Measurements from ENCODE around the gene CLDN20. TPM values are rescaled to one million over a fixed set of nuclear protein-coding genes. Genes with fewer than 3 reads are reported as not detected.

The CLDN20 gene
- total and polyA plus RNA-seq, 7 donors = not detected

DNA sequence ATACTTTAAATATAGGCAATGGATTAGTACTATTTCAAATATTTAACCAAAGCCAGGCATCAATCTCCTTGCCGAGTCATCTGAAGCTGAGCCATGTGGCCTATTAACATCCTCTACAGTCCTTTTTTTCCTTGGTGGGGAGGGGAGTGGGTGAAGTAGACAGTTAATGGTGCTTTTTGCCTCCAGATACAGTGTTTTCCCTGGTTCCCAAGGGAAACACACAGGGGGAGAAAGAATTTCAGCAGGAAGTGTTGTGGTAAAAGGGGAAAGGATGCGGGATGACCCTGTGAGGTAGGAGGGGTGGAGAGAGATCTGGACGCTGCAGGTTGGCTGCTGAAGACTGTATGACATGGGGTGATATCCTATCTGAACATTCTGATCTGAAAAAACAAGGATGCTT is 9.6 kb downstream of the CLDN20 start:
- DNase-seq = no peak
- WGBS, 2 donors = 62 to 76% methylated on average over 3 of the region's 3 CpGs
- H3K27me3 ChIP-seq = no peaks in the 10 kb centered on the region
- no peaks in the 10 kb centered on the region for H3K36me3 ChIP-seq
- peak overlapping the region; percentile 55 to 81 (median 70) for H3K27ac ChIP-seq
- TF ChIP-seq, protein P1, sequence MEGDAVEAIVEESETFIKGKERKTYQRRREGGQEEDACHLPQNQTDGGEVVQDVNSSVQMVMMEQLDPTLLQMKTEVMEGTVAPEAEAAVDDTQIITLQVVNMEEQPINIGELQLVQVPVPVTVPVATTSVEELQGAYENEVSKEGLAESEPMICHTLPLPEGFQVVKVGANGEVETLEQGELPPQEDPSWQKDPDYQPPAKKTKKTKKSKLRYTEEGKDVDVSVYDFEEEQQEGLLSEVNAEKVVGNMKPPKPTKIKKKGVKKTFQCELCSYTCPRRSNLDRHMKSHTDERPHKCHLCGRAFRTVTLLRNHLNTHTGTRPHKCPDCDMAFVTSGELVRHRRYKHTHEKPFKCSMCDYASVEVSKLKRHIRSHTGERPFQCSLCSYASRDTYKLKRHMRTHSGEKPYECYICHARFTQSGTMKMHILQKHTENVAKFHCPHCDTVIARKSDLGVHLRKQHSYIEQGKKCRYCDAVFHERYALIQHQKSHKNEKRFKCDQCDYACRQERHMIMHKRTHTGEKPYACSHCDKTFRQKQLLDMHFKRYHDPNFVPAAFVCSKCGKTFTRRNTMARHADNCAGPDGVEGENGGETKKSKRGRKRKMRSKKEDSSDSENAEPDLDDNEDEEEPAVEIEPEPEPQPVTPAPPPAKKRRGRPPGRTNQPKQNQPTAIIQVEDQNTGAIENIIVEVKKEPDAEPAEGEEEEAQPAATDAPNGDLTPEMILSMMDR (IDR thresholded peaks at IDR 0.05) = no peak
- TF ChIP-seq EP300 (IDR thresholded peaks at IDR 0.05) (no peak), POLR2A (IDR thresholded peaks at IDR 0.05) (no peak), POLR2AphosphoS5 (IDR thresholded peaks at IDR 0.05) (peak in 1 of 4 donors; percentile 12)
- intact Hi-C loops (cut with DNase I) = no loop called here
- peaks cover 0 to 60% (median 51%) of the 10 kb centered on the region in 4 donors for H3K4me1 ChIP-seq
- no peaks in the 10 kb centered on the region for H3K9me3 ChIP-seq
- H3K4me3 ChIP-seq = no peak overlapping the region

DNA sequence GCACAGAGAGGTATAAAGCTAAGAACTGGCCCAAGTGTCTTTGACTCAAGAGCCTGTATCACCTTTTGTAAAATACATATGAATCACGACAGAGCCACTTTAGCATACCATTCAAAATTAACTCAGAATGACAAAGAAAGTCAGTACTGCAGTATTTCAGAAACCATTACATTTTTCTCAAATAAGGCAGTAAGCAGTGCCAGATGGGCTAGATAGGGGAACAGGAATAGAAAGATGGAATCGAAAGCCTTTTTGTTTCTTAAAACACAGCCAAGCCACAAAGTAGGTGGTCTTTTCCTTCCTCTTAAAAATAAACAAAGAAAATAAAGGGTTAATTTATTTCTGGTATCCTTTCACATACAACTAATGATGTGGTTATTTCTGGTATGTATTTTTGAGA is 10.3 kb downstream of the CLDN20 start:
- no peak overlapping the region for H3K4me3 ChIP-seq
- peaks cover 0 to 60% (median 51%) of the 10 kb centered on the region in 4 donors for H3K4me1 ChIP-seq
- WGBS, 2 donors = 57 to 72% methylated on average over 2 of the region's 2 CpGs
- intact Hi-C loops (cut with DNase I) = no loop called here
- no peak for DNase-seq
- no peaks in the 10 kb centered on the region for H3K36me3 ChIP-seq
- TF ChIP-seq POLR2AphosphoS5 (IDR thresholded peaks at IDR 0.05) (no peak), POLR2A (IDR thresholded peaks at IDR 0.05) (no peak), EP300 (IDR thresholded peaks at IDR 0.05) (no peak)
- TF ChIP-seq, protein P1 (IDR thresholded peaks at IDR 0.05) = no peak
- peak overlapping the region; percentile 55 to 81 (median 70) for H3K27ac ChIP-seq
- H3K27me3 ChIP-seq = no peaks in the 10 kb centered on the region
- no peaks in the 10 kb centered on the region for H3K9me3 ChIP-seq

DNA sequence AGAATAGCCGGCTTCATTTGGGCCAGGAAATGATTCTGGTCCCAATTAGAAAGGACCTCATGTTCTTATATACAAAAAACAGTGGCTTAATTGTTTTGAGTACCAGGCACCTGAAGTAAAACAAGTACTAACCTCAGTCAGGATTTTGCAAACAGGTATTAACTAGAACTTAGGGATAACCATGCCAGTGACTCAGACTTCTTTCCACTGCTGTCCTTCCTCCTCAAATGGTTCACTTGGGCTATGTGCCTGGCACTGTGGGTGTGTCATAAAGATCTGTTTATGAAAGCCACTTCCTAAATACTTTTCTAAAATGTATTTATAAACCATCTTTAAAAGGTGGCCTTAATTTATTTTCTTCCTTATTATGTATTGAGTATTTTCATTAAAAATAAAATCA is 10.7 kb downstream of the CLDN20 start:
- no peak overlapping the region for H3K4me3 ChIP-seq
- intact Hi-C loops (cut with DNase I) = no loop called here
- TF ChIP-seq EP300 (IDR thresholded peaks at IDR 0.05) = no peak
- no peak for TF ChIP-seq POLR2AphosphoS5 (IDR thresholded peaks at IDR 0.05)
- peak overlapping the region; percentile 55 to 81 (median 70) for H3K27ac ChIP-seq
- WGBS, 2 donors = 87 to 88% methylated on average over 1 of the region's 1 CpG
- peaks cover 0 to 60% (median 51%) of the 10 kb centered on the region in 4 donors for H3K4me1 ChIP-seq
- no peak for DNase-seq
- no peaks in the 10 kb centered on the region for H3K36me3 ChIP-seq
- H3K27me3 ChIP-seq = no peaks in the 10 kb centered on the region
- no peaks in the 10 kb centered on the region for H3K9me3 ChIP-seq

DNA sequence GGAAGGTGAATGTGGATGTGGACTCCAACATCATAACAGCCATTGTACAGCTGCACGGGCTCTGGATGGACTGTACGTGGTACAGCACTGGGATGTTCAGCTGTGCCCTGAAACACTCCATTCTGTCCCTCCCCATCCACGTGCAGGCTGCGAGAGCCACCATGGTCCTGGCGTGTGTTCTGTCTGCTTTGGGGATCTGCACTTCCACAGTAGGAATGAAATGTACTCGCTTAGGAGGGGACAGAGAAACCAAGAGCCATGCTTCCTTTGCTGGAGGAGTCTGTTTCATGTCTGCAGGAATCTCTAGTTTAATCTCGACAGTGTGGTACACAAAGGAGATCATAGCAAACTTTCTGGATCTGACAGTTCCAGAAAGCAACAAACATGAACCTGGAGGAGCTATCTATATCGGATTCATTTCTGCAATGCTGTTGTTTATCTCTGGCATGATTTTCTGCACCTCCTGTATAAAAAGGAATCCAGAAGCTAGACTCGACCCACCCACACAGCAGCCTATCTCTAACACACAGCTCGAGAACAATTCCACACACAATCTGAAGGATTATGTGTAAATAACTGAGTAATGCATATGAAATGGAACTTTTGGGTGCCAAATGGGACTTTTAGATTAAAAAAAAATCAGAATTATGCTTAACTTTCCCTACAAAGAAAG is 12.1 kb downstream of the CLDN20 start:
- no peak overlapping the region for H3K4me3 ChIP-seq
- H3K27ac ChIP-seq = peak overlapping the region; percentile 47 to 81 (median 66)
- no peak for DNase-seq
- H3K27me3 ChIP-seq = no peaks in the 10 kb centered on the region
- no peaks in the 10 kb centered on the region for H3K9me3 ChIP-seq
- TF ChIP-seq, protein P1 (IDR thresholded peaks at IDR 0.05) = no peak
- TF ChIP-seq POLR2A (IDR thresholded peaks at IDR 0.05) (no peak), EP300 (IDR thresholded peaks at IDR 0.05) (no peak), POLR2AphosphoS5 (IDR thresholded peaks at IDR 0.05) (peak; percentile 6 to 68 (median 44))
- H3K4me1 ChIP-seq = peaks cover 0 to 60% (median 51%) of the 10 kb centered on the region in 4 donors
- intact Hi-C loops (cut with DNase I) = loop anchor here (5.0 kb wide), 1 partner anchor 36 kb away; the partner anchor contains the start of gene TFB1M
- WGBS, 2 donors = 81 to 89% methylated on average over 10 of the region's 10 CpGs
- peaks cover 0 to 4% (median 0%) of the 10 kb centered on the region in 4 donors for H3K36me3 ChIP-seq

DNA sequence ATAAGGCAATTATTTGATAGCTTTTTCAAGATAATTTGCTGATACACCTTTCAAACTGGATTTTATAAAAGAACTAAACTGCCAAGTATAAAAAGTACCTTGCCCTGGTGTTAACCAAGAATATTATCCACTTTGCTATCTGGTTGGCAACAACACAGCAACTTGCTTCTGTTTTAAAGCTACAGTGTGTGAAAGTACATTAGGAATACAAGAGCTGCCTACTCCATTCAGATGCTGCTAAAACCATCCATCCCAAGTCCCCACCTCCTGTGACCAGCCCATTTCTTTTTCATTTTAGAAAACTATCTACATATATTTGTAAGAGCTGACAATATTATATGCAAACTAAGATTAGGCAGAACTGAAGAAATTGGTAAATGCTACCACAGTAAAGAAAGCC is 12.8 kb downstream of the CLDN20 start:
- Histone ChIP-seq H3K9me3 (no peaks in the 10 kb centered on the region), H3K27ac (peak overlapping the region in 3 of 4 donors; percentile 55 to 81 (median 78)), H3K4me1 (peaks cover 0 to 55% (median 51%) of the 10 kb centered on the region in 4 donors), H3K4me3 (no peak overlapping the region), H3K36me3 (peaks cover 0 to 6% (median 0%) of the 10 kb centered on the region in 4 donors), H3K27me3 (no peaks in the 10 kb centered on the region)
- DNase-seq = no peak
- intact Hi-C loops (cut with DNase I) = loop anchor here (5.0 kb wide), 1 partner anchor 36 kb away; the partner anchor contains the start of gene TFB1M
- no peak for TF ChIP-seq POLR2A (IDR thresholded peaks at IDR 0.05)
